WTC11 (cell line): Measurements from ENCODE around the gene CNTNAP2. TPM values are rescaled to one million over a fixed set of nuclear protein-coding genes. Genes with fewer than 3 reads are reported as not detected.

Experiments used
- ATAC-seq: fragments of 200-7000 bp; cut with Tn5 transposase; 2 replicates; pipeline ENCODE4 v1.10.0; 2021; ENCODE audit warnings: mild to moderate bottlenecking, moderate library complexity
- CTCF ChIA-PET: fragments of 300-600 bp; sonication (Branson Sonifier 250); formaldehyde crosslinking; loops from one replicate; lab custom pipeline; 2021; ENCODE audit warnings: antibody characterized with exemption; lab: Charles Lee
- POLR2A ChIA-PET: fragments of 350-600 bp; sonication (Branson Sonifier 250); formaldehyde crosslinking; loops from one replicate; lab custom pipeline; 2021; ENCODE audit warnings: antibody characterized with exemption; lab: Charles Lee
- DNase-seq: peaks from one replicate; pipeline ENCODE4 v3.0.0; 2021; ENCODE audit warnings: low spot score
- H3K27ac Mint-ChIP-seq: 2 replicates; pipeline ENCODE4 v1.8.0; 2021; ENCODE audit warnings: mixed read lengths
- H3K27me3 Mint-ChIP-seq: 2 replicates; pipeline ENCODE4 v1.8.0; 2021; ENCODE audit warnings: low read depth, mild to moderate bottlenecking, moderate library complexity, mixed read lengths
- H3K36me3 Mint-ChIP-seq: 2 replicates; pipeline ENCODE4 v1.8.0; 2021; ENCODE audit warnings: mixed read lengths
- H3K4me1 Mint-ChIP-seq: 2 replicates; pipeline ENCODE4 v1.8.0; 2022; ENCODE audit warnings: mixed read lengths
- H3K4me3 Mint-ChIP-seq: 2 replicates; pipeline ENCODE4 v1.8.0; 2021; ENCODE audit warnings: mild to moderate bottlenecking, moderate library complexity, mixed read lengths
- H3K9me3 Mint-ChIP-seq: 2 replicates; pipeline ENCODE4 v1.8.0; 2021; ENCODE audit warnings: mixed read lengths
- ATF1 ChIP-seq: sonication (generic); formaldehyde crosslinking; IDR thresholded peaks from 2 replicates; pipeline ENCODE4 v1.8.1; 2023; ENCODE audit warnings: mild to moderate bottlenecking, moderate library complexity, missing genetic modification reagents
- CBFB ChIP-seq: sonication (generic); formaldehyde crosslinking; IDR thresholded peaks from 2 replicates; pipeline ENCODE4 v1.8.1; 2022; ENCODE audit warnings: mild to moderate bottlenecking, low read depth, missing genetic modification reagents
- ESRRA ChIP-seq: sonication (generic); formaldehyde crosslinking; IDR thresholded peaks from 2 replicates; pipeline ENCODE4 v1.8.1; 2022; ENCODE audit warnings: mild to moderate bottlenecking, missing genetic modification reagents, borderline replicate concordance
- GABPB1 ChIP-seq: sonication (generic); formaldehyde crosslinking; IDR thresholded peaks from 2 replicates; pipeline ENCODE4 v1.8.1; 2023; ENCODE audit warnings: mild to moderate bottlenecking, missing genetic modification reagents
- IRF2 ChIP-seq: sonication (generic); formaldehyde crosslinking; IDR thresholded peaks from 2 replicates; pipeline ENCODE4 v1.8.0; 2022; ENCODE audit warnings: low read depth, missing genetic modification reagents, borderline replicate concordance
- NFYB ChIP-seq: sonication (generic); formaldehyde crosslinking; conservative IDR thresholded peaks from 2 replicates; pipeline ENCODE4 v1.8.0; 2022; ENCODE audit warnings: low read depth, missing genetic modification reagents
- NR3C1 ChIP-seq: sonication (generic); formaldehyde crosslinking; conservative IDR thresholded peaks from 2 replicates; pipeline ENCODE4 v1.8.1; 2023; ENCODE audit warnings: low read depth, mild to moderate bottlenecking, missing genetic modification reagents
- SMAD4 ChIP-seq: sonication (generic); formaldehyde crosslinking; IDR thresholded peaks from 2 replicates; pipeline ENCODE4 v1.8.0; 2022; ENCODE audit warnings: mild to moderate bottlenecking, missing genetic modification reagents
- SOX15 ChIP-seq: fragments of 250-450 bp; sonication (Bioruptor Pico); IDR thresholded peaks from 2 replicates; pipeline ENCODE4 v1.9.0; 2021; ENCODE audit warnings: mild to moderate bottlenecking
- SP1 ChIP-seq: sonication (generic); formaldehyde crosslinking; conservative IDR thresholded peaks from 2 replicates; pipeline ENCODE4 v1.8.1; 2022; ENCODE audit warnings: missing genetic modification reagents
- ZNF263 ChIP-seq: sonication (generic); formaldehyde crosslinking; IDR thresholded peaks from 2 replicates; pipeline ENCODE4 v1.8.1; 2022; ENCODE audit warnings: low read depth, mild to moderate bottlenecking, moderate library complexity, missing genetic modification reagents
- ZNF317 ChIP-seq: sonication (generic); formaldehyde crosslinking; IDR thresholded peaks from 2 replicates; pipeline ENCODE4 v1.8.1; 2023; ENCODE audit warnings: low read depth, mild to moderate bottlenecking, moderate library complexity, missing genetic modification reagents, borderline replicate concordance
- total RNA-seq: library from RNA; stranded (reverse); gene quantifications from 3 replicates; pipeline ENCODE4 v1.2.3, GENCODE V29; 2021
- TF ChIP-seq, protein P1 (sequence below): sonication (generic); formaldehyde crosslinking; IDR thresholded peaks from 2 replicates; pipeline ENCODE4 v1.8.0; 2022; ENCODE audit warnings: mild to moderate bottlenecking, missing genetic modification reagents
- TF ChIP-seq, protein P2 (sequence below): sonication (generic); formaldehyde crosslinking; IDR thresholded peaks from 2 replicates; pipeline ENCODE4 v1.8.1; 2022; ENCODE audit warnings: low read depth, missing genetic modification reagents, borderline replicate concordance
- TF ChIP-seq, protein P3 (sequence below): fragments of 250-450 bp; sonication (Bioruptor Pico); IDR thresholded peaks from 2 replicates; pipeline ENCODE4 v1.9.0; 2021; ENCODE audit warnings: moderate library complexity, mild to moderate bottlenecking, inconsistent platforms, borderline replicate concordance
- TF ChIP-seq, protein P4 (sequence below): sonication (generic); formaldehyde crosslinking; IDR thresholded peaks from 2 replicates; pipeline ENCODE4 v1.8.1; 2023; ENCODE audit warnings: mild to moderate bottlenecking, missing genetic modification reagents, moderate library complexity
- TF ChIP-seq, protein P5 (sequence below): sonication (generic); formaldehyde crosslinking; IDR thresholded peaks from 2 replicates; pipeline ENCODE4 v1.8.0; 2023; ENCODE audit warnings: missing genetic modification reagents, mild to moderate bottlenecking, borderline replicate concordance

CNTNAP2 gene
- total RNA-seq, 1 experiment from 2014 or later, result 63.8 TPM

DNA sequence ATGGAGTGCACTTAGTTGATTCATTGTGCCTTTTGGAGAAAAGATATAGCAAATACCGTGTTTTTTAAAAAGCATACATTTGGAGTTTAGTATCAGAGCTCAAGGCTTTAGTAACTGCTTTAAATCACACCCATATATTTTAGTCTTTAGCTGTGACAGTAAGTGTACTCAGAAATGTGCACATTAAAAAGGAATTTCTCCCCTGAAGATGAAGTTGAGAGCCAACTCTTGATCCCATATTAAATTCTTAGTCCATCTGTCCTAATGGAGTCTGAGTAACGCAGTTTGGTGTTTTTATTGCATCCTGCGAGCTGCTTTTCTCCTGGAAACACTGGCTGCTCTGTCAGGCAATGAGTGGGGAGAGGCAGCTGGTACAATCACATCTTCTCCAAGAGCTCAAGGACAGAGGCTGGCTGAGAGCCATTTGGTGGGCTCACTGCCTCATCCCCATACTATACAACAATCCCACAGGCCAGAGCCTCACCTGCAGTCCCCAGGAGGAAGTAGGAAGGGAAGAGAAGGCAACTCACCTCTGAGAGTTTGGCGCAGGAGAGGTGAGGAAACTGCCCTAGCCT is 2000.3 kb downstream of the CNTNAP2 start:
- DNase-seq (no peak), ATAC-seq (no peak; the same call in 1 of the 2 replicates)
- POLR2A ChIA-PET, result no interaction called here
- Mint-ChIP-seq H3K27ac (no peak overlapping the region), H3K4me3 (no peak overlapping the region), H3K9me3 (peaks cover 5% of the 10 kb centered on the region), H3K4me1 (peaks cover 27% of the 10 kb centered on the region), H3K36me3 (peaks cover under 1% of the 10 kb centered on the region; the same call in 1 of the 2 replicates), H3K27me3 (no peaks in the 10 kb centered on the region; the same call in 1 of the 2 replicates)
- TF ChIP-seq ZNF317 (CRISPR knock-in tag), result no peak
- TF ChIP-seq, protein P1, sequence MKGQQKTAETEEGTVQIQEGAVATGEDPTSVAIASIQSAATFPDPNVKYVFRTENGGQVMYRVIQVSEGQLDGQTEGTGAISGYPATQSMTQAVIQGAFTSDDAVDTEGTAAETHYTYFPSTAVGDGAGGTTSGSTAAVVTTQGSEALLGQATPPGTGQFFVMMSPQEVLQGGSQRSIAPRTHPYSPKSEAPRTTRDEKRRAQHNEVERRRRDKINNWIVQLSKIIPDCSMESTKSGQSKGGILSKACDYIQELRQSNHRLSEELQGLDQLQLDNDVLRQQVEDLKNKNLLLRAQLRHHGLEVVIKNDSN (CRISPR knock-in tag), result no peak
- TF ChIP-seq ATF1 (CRISPR knock-in tag), result no peak
- TF ChIP-seq, protein P2, sequence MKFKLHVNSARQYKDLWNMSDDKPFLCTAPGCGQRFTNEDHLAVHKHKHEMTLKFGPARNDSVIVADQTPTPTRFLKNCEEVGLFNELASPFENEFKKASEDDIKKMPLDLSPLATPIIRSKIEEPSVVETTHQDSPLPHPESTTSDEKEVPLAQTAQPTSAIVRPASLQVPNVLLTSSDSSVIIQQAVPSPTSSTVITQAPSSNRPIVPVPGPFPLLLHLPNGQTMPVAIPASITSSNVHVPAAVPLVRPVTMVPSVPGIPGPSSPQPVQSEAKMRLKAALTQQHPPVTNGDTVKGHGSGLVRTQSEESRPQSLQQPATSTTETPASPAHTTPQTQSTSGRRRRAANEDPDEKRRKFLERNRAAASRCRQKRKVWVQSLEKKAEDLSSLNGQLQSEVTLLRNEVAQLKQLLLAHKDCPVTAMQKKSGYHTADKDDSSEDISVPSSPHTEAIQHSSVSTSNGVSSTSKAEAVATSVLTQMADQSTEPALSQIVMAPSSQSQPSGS (CRISPR knock-in tag), result no peak
- no peak for TF ChIP-seq SMAD4 (CRISPR knock-in tag)
- TF ChIP-seq SP1 (CRISPR knock-in tag), result no peak
- TF ChIP-seq, protein P3, sequence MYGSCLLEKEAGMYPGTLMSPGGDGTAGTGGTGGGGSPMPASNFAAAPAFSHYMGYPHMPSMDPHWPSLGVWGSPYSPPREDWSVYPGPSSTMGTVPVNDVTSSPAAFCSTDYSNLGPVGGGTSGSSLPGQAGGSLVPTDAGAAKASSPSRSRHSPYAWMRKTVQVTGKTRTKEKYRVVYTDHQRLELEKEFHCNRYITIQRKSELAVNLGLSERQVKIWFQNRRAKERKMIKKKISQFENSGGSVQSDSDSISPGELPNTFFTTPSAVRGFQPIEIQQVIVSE, result no peak
- no peak for TF ChIP-seq IRF2 (CRISPR knock-in tag)
- no peak for TF ChIP-seq NFYB (CRISPR knock-in tag)
- TF ChIP-seq, protein P4, sequence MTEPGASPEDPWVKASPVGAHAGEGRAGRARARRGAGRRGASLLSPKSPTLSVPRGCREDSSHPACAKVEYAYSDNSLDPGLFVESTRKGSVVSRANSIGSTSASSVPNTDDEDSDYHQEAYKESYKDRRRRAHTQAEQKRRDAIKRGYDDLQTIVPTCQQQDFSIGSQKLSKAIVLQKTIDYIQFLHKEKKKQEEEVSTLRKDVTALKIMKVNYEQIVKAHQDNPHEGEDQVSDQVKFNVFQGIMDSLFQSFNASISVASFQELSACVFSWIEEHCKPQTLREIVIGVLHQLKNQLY (CRISPR knock-in tag), result no peak
- no peak for TF ChIP-seq SOX15 (CRISPR knock-in tag)
- no peak for TF ChIP-seq NR3C1 (CRISPR knock-in tag)
- TF ChIP-seq CBFB (CRISPR knock-in tag), result no peak
- no peak for TF ChIP-seq ZNF263
- CTCF ChIA-PET, result interaction anchor here (1.4 to 1.5 kb wide), 2 partner anchors 26 to 125 kb away, joined by 4 to 6 read pairs; no protein-coding TSS in a partner anchor

DNA sequence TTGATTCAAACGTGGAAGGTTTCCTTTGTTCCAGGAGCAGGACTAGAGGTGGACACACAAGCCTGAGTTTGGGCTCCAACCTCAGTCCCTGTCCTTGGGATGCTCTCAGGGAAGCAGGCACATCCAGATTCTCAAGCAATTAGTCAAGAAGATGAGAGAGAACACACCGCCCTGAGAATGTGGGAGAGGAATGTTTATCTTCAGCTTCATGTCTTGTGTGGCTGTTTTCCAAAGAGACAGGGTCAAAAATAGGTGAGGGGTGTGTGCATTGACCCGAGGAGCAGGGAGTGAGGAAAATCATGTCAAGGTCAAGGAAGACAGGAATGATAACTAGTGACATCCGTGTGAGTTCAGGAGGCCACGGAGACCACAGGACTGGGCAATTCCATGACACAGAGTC is 2001.8 kb downstream of the CNTNAP2 start:
- TF ChIP-seq GABPB1 (CRISPR knock-in tag) (no peak), ESRRA (no peak)
- TF ChIP-seq, protein P5, sequence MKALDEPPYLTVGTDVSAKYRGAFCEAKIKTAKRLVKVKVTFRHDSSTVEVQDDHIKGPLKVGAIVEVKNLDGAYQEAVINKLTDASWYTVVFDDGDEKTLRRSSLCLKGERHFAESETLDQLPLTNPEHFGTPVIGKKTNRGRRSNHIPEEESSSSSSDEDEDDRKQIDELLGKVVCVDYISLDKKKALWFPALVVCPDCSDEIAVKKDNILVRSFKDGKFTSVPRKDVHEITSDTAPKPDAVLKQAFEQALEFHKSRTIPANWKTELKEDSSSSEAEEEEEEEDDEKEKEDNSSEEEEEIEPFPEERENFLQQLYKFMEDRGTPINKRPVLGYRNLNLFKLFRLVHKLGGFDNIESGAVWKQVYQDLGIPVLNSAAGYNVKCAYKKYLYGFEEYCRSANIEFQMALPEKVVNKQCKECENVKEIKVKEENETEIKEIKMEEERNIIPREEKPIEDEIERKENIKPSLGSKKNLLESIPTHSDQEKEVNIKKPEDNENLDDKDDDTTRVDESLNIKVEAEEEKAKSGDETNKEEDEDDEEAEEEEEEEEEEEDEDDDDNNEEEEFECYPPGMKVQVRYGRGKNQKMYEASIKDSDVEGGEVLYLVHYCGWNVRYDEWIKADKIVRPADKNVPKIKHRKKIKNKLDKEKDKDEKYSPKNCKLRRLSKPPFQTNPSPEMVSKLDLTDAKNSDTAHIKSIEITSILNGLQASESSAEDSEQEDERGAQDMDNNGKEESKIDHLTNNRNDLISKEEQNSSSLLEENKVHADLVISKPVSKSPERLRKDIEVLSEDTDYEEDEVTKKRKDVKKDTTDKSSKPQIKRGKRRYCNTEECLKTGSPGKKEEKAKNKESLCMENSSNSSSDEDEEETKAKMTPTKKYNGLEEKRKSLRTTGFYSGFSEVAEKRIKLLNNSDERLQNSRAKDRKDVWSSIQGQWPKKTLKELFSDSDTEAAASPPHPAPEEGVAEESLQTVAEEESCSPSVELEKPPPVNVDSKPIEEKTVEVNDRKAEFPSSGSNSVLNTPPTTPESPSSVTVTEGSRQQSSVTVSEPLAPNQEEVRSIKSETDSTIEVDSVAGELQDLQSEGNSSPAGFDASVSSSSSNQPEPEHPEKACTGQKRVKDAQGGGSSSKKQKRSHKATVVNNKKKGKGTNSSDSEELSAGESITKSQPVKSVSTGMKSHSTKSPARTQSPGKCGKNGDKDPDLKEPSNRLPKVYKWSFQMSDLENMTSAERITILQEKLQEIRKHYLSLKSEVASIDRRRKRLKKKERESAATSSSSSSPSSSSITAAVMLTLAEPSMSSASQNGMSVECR (CRISPR knock-in tag), result no peak
- no peak for DNase-seq
- Mint-ChIP-seq H3K27me3 (no peaks in the 10 kb centered on the region; the same call in 1 of the 2 replicates), H3K4me1 (peaks cover 33% of the 10 kb centered on the region), H3K27ac (no peak overlapping the region), H3K36me3 (no peaks in the 10 kb centered on the region; the same call in 1 of the 2 replicates), H3K4me3 (no peak overlapping the region), H3K9me3 (no peaks in the 10 kb centered on the region)
- POLR2A ChIA-PET, result no interaction called here
- ATAC-seq, result no peak
- CTCF ChIA-PET, result interaction anchor here (1.1 kb wide), 1 partner anchor 24 kb away, joined by 3 read pairs; no protein-coding TSS in a partner anchor
